Loucy (cell line): ENCODE data around the gene PSORS1C1.

Source experiments
- CTCF ChIP-seq: fragments of 200-600 bp; sonication (generic); conservative IDR thresholded peaks from 2 replicates; pipeline ENCODE4 v1.5.1; 2014; ENCODE audit warnings: mild to moderate bottlenecking, antibody characterized with exemption, low read length
- EZH2phosphoT487 ChIP-seq: fragments of 200-600 bp; IDR thresholded peaks from 2 replicates; pipeline ENCODE4 v1.6.1; 2018; ENCODE audit warnings: antibody characterized with exemption, mild to moderate bottlenecking, moderate library complexity, borderline replicate concordance

DNA sequence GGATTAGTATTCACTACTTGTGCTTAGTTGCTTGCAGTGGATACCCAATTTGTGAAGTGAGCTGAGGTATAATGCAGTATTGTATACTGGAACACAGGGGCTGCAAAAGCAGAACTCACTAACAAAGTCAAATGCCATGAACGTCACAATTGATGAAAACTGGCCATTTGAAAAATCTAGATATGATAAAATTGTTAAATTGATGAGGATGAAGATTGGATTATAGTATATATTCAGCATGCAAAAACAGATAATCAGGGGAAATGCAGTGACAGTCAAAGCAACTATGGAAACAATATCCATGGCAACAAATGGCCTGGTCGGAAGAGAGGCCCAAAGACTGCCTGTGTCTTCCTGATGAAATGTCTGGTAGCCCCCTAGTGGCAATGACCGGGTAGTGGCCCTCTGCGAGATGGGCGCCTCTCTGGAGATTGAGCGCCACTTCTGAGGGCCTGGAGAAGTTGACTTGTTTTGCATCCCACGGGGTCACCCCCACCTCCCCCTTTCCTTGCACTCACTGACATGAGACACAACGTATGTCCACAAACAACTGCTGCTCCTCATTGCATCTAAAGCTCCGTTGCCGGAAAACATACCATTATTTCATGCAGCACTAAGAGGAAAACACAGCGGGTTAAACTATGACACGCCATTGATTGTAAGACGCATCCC, 45.8 kb upstream of the PSORS1C1 start:
- TF ChIP-seq CTCF (peak; percentile 94), EZH2phosphoT487 (no peak)
